Gastrocnemius medialis (tissue), 4 donors: Measurements from ENCODE around the gene CEACAM21. TPM values are rescaled to one million over a fixed set of nuclear protein-coding genes. Genes with fewer than 3 reads are reported as not detected.

ENCODE experiments used
- ATAC-seq, 2 donors: fragments of 150-250 bp; one replicate each; pipeline ENCODE4 v1.9.1; 2016
- DNase-seq, 2 donors: peaks; one replicate each; pipeline ENCODE4 v3.0.0-alpha.2; 2019
- H3K27ac ChIP-seq, 4 donors: fragments of 200-600 bp; sonication (generic); 1 replicate in 1 of 4; 2 replicates in 3 of 4; pipeline ENCODE4 v1.5.1; 2016 to 2018; ENCODE audit warnings: mild to moderate bottlenecking in 2 of 4, moderate library complexity in 1 of 4
- H3K27me3 ChIP-seq, 3 donors: fragments of 200-600 bp; sonication (generic) in 2 of 3; 1 replicate in 1 of 3; 2 replicates in 2 of 3; pipeline versions ENCODE4 v1.5.1 to v1.6.0; 2016 to 2019; ENCODE audit warnings: mild to moderate bottlenecking in 1 of 3, moderate library complexity in 1 of 3
- H3K36me3 ChIP-seq, 2 donors: fragments of 200-600 bp; sonication (generic) in 1 of 2; one replicate each; pipeline ENCODE4 v1.5.1; 2017 to 2018
- H3K4me1 ChIP-seq, 2 donors: fragments of 200-600 bp; sonication (generic) in 1 of 2; one replicate each; pipeline ENCODE4 v1.5.1; 2016 to 2017; ENCODE audit warnings: mild to moderate bottlenecking in 2 of 2
- H3K4me3 ChIP-seq, 4 donors: fragments of 200-600 bp; sonication (generic) in 3 of 4; 1 replicate in 1 of 4; 2 replicates in 3 of 4; pipeline ENCODE4 v1.5.1; 2016 to 2019; ENCODE audit warnings: mild to moderate bottlenecking in 2 of 4
- H3K9me3 ChIP-seq, 3 donors: fragments of 200-600 bp; sonication (generic) in 2 of 3; 1 replicate in 1 of 3; 2 replicates in 2 of 3; pipeline ENCODE4 v1.5.1; 2016 to 2019
- POLR2A ChIP-seq, 2 donors: fragments of 450-650 bp; IDR thresholded peaks; one replicate each; pipeline ENCODE4 v1.6.1; 2017; ENCODE audit warnings: antibody characterized with exemption in 2 of 2, mild to moderate bottlenecking in 2 of 2, moderate library complexity in 2 of 2
- in situ Hi-C, 4 donors: fragments of 200-750 bp; cut with MboI; loops; one replicate each; pipeline versions ENCODE4 v1.15.0 to v1.8.0; 2017; ENCODE audit warnings: low sequenced_read_pairs in 4 of 4
- intact Hi-C: fragments of 100-400 bp; cut with DNase I; formaldehyde crosslinking; loops from one replicate; pipeline ENCODE4 v1.15.1; 2023; ENCODE audit warnings: low total_unique reads
- total RNA-seq, 4 donors: library from RNA; depleted of rRNA; stranded (reverse); fragments of >200 nt; gene quantifications; one replicate each; pipeline versions ENCODE4 v1.1.0 to v1.2.3, GENCODE V29; 2016
- TF ChIP-seq, protein P1 (sequence below), 5 experiments: fragments of 450-650 bp in 3 of 5; fragments of 200-600 bp in 2 of 5; sonication (generic) in 2 of 5; IDR thresholded peaks in 4 of 5; conservative IDR thresholded peaks in 1 of 5; 1 replicate in 4 of 5; 2 replicates in 1 of 5; pipeline ENCODE4 v1.5.1; 2016 to 2019; ENCODE audit warnings: antibody characterized with exemption in 5 of 5, mild to moderate bottlenecking in 3 of 5, moderate library complexity in 3 of 5

Gene CEACAM21
- total RNA-seq, 4 donors from 2014 or later = 0.49 TPM; not detected in 3

DNA sequence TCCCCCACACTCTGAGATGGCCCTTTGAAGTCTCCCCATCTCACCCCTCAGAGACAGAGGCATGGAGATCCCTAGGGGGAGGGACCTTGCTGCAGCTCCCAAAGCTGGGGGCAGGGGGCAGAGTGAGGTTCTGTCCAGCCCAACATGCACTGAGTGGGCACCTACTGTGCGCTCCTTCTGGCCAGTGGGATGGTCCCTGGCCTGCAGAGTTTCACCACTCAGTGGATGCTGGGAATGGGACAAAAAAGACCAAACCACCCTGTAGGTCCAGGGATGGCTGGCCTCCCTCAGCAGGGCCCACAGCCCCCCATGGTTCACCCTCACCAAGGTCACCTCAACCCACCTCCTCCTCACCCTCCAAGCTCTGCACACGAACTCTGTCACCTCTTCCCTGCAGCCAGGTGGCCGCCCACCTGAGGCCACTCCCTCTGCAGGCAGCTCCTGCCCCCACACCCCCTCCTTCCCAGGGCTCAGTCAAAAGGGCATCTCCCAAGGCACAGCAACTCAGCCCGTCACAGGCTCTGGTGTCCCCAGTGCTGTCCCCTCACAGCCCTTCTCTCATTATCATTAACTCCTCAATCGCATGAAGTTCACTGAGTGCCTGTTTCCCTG lies 16.1 kb downstream of the CEACAM21 start:
- H3K4me1 ChIP-seq = no peaks in the 10 kb centered on the region
- H3K4me3 ChIP-seq = no peak overlapping the region
- no peaks in the 10 kb centered on the region for H3K36me3 ChIP-seq
- no peak overlapping the region for H3K27ac ChIP-seq
- TF ChIP-seq, protein P1, sequence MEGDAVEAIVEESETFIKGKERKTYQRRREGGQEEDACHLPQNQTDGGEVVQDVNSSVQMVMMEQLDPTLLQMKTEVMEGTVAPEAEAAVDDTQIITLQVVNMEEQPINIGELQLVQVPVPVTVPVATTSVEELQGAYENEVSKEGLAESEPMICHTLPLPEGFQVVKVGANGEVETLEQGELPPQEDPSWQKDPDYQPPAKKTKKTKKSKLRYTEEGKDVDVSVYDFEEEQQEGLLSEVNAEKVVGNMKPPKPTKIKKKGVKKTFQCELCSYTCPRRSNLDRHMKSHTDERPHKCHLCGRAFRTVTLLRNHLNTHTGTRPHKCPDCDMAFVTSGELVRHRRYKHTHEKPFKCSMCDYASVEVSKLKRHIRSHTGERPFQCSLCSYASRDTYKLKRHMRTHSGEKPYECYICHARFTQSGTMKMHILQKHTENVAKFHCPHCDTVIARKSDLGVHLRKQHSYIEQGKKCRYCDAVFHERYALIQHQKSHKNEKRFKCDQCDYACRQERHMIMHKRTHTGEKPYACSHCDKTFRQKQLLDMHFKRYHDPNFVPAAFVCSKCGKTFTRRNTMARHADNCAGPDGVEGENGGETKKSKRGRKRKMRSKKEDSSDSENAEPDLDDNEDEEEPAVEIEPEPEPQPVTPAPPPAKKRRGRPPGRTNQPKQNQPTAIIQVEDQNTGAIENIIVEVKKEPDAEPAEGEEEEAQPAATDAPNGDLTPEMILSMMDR (IDR thresholded peaks at IDR 0.05 in 4 of 5, conservative IDR thresholded peaks at IDR 0.05 in 1 of 5) = no peak
- TF ChIP-seq POLR2A (IDR thresholded peaks at IDR 0.05) = no peak
- peaks cover 0 to 4% (median 0%) of the 10 kb centered on the region in 3 donors for H3K27me3 ChIP-seq
- ATAC-seq (no peak), DNase-seq (no peak)
- in situ Hi-C loops (no loop called here), intact Hi-C loops (no loop called here)
- H3K9me3 ChIP-seq = no peaks in the 10 kb centered on the region

DNA sequence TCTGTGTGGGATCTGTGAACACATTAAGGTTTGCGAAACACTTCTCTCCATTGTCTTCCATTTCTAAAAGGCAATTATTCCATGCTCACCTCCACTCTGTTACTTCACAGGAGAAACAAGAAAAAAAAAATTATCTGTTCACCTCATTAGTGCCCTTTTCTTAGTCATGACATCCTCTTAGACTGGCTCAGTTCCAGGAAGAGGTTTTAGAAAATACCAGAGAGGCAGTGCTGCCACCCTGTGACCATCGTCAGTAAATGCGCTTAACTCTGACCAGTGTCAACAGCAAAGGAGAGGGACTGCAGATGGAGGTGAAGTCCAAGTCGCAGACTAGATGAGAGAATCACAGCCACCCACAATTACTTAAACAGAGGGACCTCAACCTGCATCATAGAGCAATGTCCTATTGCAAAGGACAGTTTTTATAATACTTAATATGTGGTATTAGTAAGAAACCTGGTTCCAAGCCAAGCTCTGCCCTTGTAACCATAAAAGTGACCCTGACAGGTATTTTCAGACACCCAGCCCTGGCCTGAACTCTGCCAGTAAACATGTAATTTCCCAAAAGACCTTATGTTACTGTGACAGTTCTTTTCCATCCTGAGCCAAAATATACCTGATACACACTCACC lies 19.4 kb downstream of the CEACAM21 start:
- H3K27ac ChIP-seq = no peak overlapping the region
- ATAC-seq = no peak
- peaks cover 0 to 4% (median 3%) of the 10 kb centered on the region in 3 donors for H3K27me3 ChIP-seq
- TF ChIP-seq POLR2A (IDR thresholded peaks at IDR 0.05) = no peak
- TF ChIP-seq, protein P1 (IDR thresholded peaks at IDR 0.05 in 4 of 5, conservative IDR thresholded peaks at IDR 0.05 in 1 of 5) = peak in 2 of 5 experiments; percentile 26 to 36
- no peaks in the 10 kb centered on the region for H3K36me3 ChIP-seq
- no peak for DNase-seq
- no peak overlapping the region for H3K4me3 ChIP-seq
- no peaks in the 10 kb centered on the region for H3K4me1 ChIP-seq
- no peaks in the 10 kb centered on the region for H3K9me3 ChIP-seq
- intact Hi-C loops = no loop called here
- in situ Hi-C loops = no loop called here

DNA sequence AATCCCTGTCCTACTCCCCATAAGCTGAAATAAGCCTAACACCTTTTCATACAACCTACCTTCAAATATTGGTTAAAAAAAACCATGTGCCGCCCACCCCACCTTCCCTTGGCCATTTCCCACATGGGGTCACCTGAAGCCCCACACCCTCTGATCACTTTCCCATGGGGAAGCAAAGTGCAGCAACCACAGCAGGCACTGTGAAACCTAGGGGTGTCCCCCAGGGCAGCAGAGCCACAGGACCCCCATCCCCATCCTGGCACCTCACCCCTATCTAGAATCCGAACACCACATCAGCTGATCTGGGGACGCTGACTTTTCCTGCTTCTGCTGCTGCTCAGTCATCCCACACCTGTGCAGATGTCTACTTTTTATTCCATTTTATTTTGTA lies 19.9 kb downstream of the CEACAM21 start:
- TF ChIP-seq POLR2A (IDR thresholded peaks at IDR 0.05) = no peak
- TF ChIP-seq, protein P1 (IDR thresholded peaks at IDR 0.05 in 4 of 5, conservative IDR thresholded peaks at IDR 0.05 in 1 of 5) = no peak
- intact Hi-C loops = no loop called here
- Histone ChIP-seq H3K27me3 (peaks cover 0 to 4% (median 3%) of the 10 kb centered on the region in 3 donors), H3K4me3 (no peak overlapping the region), H3K9me3 (no peaks in the 10 kb centered on the region), H3K4me1 (no peaks in the 10 kb centered on the region), H3K27ac (no peak overlapping the region), H3K36me3 (no peaks in the 10 kb centered on the region)
- DNase-seq (no peak), ATAC-seq (no peak)
- in situ Hi-C loops = no loop called here

DNA sequence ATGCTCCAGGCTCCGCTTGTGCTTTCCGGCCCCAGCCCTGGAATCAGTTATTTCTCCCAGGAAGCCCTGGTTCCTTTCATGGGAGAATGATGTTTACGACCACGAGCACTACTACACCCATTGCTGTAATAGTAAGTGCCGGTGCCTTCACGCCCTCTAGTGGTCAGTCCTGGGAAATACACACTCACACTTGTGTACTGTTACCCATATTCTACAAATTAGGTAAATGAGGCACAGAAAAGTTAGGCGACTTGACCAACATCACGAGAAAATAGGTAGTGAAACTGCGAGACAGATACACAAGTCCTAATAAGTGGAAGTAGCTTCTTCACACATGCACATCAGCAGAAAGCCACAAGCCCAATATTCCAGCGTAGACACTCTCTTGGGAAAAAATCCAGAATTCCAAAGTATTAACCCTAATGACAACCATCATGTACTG lies 21.7 kb downstream of the CEACAM21 start:
- intact Hi-C loops (no loop called here), in situ Hi-C loops (no loop called here)

More for the DNA sequence above, 21.7 kb downstream of the CEACAM21 start:
- Histone ChIP-seq H3K4me1 (no peaks in the 10 kb centered on the region), H3K27me3 (peaks cover 0 to 4% (median 3%) of the 10 kb centered on the region in 3 donors), H3K27ac (no peak overlapping the region), H3K4me3 (no peak overlapping the region), H3K36me3 (no peaks in the 10 kb centered on the region), H3K9me3 (no peaks in the 10 kb centered on the region)
- peak in 1 of 2 donors; percentile 31 for DNase-seq
- ATAC-seq = no peak
- no peak for TF ChIP-seq POLR2A (IDR thresholded peaks at IDR 0.05)
- TF ChIP-seq, protein P1 (IDR thresholded peaks at IDR 0.05 in 4 of 5, conservative IDR thresholded peaks at IDR 0.05 in 1 of 5) = peak; percentile 43 to 75 (median 58)
